HG03520 (cell line): ENCODE results near the gene IL17RC.

Experiments
- ATAC-seq: cut with Tn5 transposase; IDR thresholded peaks from one replicate; pipeline ENCODE4 v1.9.1; 2021; ENCODE audit warnings: mild to moderate bottlenecking, moderate library complexity; ENCODE audit not compliant: unreplicated experiment

IL17RC gene

DNA sequence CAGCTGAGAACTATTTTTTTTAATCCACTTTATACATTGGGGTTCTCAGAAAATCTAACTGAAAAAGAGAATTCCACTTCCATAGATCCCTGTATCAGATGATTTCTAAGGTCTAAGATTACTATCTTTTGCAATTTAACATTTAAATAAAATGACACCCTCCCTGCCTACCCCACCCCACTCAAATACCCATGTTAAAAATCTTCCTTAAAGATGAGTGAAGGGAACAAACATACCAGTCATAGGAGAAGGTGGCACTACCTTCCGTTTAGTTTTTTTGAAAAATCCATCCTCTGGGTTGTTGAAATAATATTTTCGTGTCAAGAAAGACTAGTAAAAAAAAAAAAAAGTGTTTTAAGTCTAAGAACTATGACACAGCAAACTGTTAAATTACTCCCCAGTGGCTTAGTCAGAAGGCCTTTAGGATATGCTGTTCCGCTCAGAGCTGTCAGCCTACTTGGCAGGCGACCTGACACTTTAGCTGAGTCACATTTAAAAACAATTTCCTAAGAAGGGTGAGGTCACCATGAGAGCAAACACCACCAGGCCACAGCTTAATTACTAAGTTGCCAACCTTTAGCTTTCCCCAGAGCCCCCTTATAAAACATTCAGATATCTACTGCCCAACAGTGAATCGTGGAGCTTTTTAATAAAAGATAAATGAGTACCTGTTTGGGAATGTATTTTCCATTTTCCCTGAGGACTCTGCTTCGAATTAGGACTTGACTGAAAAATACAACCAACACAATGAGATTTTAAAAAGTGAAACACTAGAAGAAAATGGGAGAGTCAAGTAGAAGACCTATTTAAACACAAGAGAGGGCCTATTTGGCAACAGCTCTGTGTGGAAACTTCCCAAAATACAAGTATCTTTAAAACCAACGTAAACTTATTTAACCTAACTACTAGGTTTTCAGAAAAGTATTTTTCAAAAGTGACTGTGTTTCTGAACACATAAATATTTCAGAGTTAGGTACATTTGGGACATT, 60.1 kb downstream of the IL17RC start:
- ATAC-seq: no peak

DNA sequence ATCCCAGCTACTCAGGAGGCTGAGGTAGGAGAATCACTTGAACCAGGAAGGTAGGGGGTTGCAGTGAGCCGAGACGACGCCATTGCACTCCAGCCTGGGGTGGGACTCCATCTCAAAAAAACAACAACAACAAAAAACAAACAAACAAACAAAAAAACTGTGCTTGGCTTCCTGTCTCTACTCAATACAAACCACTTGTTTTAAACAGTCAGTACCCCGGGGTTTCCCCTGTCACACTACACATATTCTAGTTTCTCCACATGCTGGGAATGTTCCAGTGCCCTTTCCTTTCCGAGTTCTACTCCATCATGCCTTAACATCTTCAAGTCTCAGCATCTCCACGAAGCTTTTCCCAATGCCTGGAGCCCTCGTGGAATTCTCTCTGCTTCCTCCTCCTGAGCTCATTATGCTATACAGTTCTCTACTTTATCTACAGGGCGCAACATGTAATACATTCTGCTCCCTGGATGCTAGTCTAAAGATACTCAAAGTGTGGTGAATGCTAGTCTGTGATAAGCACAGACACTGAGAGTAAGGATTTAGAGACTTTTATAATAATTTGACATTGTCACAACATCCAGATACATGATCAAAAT, 61.9 kb downstream of the IL17RC start:
- ATAC-seq: no peak

DNA sequence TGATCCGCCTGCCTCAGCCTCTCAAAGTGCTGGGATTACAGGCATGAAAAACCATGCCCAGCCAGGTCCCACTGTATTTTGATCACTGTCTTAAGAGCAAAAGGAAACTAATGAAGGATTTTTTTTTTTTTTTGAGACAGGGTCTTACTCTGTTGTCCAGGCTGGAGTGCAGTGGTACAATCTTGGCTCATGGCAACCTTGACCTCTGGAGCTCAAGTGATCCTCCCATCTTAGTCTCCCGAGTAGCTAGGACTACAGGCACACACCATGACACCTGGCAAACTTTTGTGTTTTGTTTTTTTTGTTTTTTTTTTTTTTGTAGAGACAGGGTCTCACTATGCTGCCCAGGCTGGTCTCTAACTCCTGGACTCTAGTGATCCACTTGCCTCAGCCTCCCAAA, 63.4 kb downstream of the IL17RC start:
- no peak for ATAC-seq
